Keratinocyte (primary cell): ENCODE measurements around the gene CRYBA2. TPM values are rescaled to one million over a fixed set of nuclear protein-coding genes. Genes with fewer than 3 reads are reported as not detected.

ENCODE experiments used
- DNase-seq: peaks from one replicate; pipeline ENCODE4 v3.0.0-alpha.2; 2011; ENCODE audit warnings: low read depth, missing footprints, low spot score
- FAIRE-seq: peaks from 2 replicates; lab custom pipeline; 2011; peaks lifted over from hg19 to GRCh38; lab: Jason Lieb, UNC
- H2AFZ ChIP-seq: 2 replicates; pipeline ENCODE4 v1.6.0; 2012; ENCODE audit warnings: low read length, control low read depth, inconsistent platforms; ENCODE audit not compliant: control insufficient read depth
- H3K27ac ChIP-seq: 2 replicates; pipeline ENCODE4 v1.5.1; 2011; ENCODE audit warnings: low read length; ENCODE audit not compliant: control insufficient read depth, insufficient read depth
- H3K27me3 ChIP-seq: 3 replicates; pipeline ENCODE4 v1.6.0; 2011; ENCODE audit warnings: low read length; ENCODE audit not compliant: control insufficient read depth, insufficient read depth; ENCODE audit errors: extremely low read depth
- H3K36me3 ChIP-seq, 2 experiments: 2 replicates in 1 of 2; 3 replicates in 1 of 2; pipeline ENCODE4 v1.5.1; 2011; ENCODE audit warnings: low read length in 2 of 2, mild to moderate bottlenecking in 1 of 2; ENCODE audit not compliant: control insufficient read depth in 2 of 2, insufficient read depth in 2 of 2; ENCODE audit errors: extremely low read depth in 1 of 2
- H3K4me1 ChIP-seq: 3 replicates; pipeline ENCODE4 v1.5.1; 2011; ENCODE audit warnings: low read length; ENCODE audit not compliant: control insufficient read depth, insufficient read depth; ENCODE audit errors: extremely low read depth
- H3K4me2 ChIP-seq: 3 replicates; pipeline ENCODE4 v1.6.0; 2011; ENCODE audit warnings: low read depth, low read length; ENCODE audit not compliant: control insufficient read depth, insufficient read depth; ENCODE audit errors: extremely low read depth
- H3K4me3 ChIP-seq, 3 experiments: fragments of 200-600 bp in 1 of 3; sonication (generic) in 1 of 3; 2 replicates in 2 of 3; 3 replicates in 1 of 3; pipeline ENCODE4 v1.5.1; 2011 to 2016; ENCODE audit warnings: low read length in 3 of 3, mild to moderate bottlenecking in 3 of 3, control low read depth in 2 of 3, inconsistent platforms in 1 of 3, low read depth in 1 of 3, mixed read lengths in 1 of 3, mixed run types in 1 of 3, moderate library complexity in 1 of 3; ENCODE audit not compliant: control insufficient read depth in 2 of 3, insufficient read depth in 2 of 3; ENCODE audit errors: extremely low read depth in 1 of 3
- H3K79me2 ChIP-seq: 2 replicates; pipeline ENCODE4 v1.6.0; 2012; ENCODE audit warnings: low read length; ENCODE audit not compliant: control insufficient read depth, insufficient read depth
- H3K9ac ChIP-seq: 3 replicates; pipeline ENCODE4 v1.6.0; 2011; ENCODE audit warnings: low read length; ENCODE audit not compliant: control insufficient read depth, insufficient read depth; ENCODE audit errors: extremely low read depth
- H3K9me1 ChIP-seq: 3 replicates; pipeline ENCODE4 v1.6.0; 2011; ENCODE audit warnings: low read length; ENCODE audit not compliant: control insufficient read depth, insufficient read depth; ENCODE audit errors: extremely low read depth
- H3K9me3 ChIP-seq: 2 replicates; pipeline ENCODE4 v1.5.1; 2012; ENCODE audit warnings: low read depth, low read length; ENCODE audit not compliant: control insufficient read depth
- H4K20me1 ChIP-seq: 3 replicates; pipeline ENCODE4 v1.6.0; 2011; ENCODE audit warnings: low read length; ENCODE audit not compliant: control insufficient read depth, insufficient read depth; ENCODE audit errors: extremely low read depth
- EZH2 ChIP-seq: IDR thresholded peaks from one replicate; pipeline ENCODE4 v1.6.1; 2012; ENCODE audit warnings: inconsistent platforms, mild to moderate bottlenecking, low read length, moderate library complexity
- dilution Hi-C: fragments of 300-500 bp; cut with MboI; formaldehyde crosslinking; loops from one replicate; pipeline ENCODE4 v1.7.0; 2020; ENCODE audit warnings: low sequenced_read_pairs; ENCODE audit not compliant: extremely low pct_ligation_motif_present
- polyA plus RNA-seq, 5 experiments: library from polyadenylated mRNA; depleted of rRNA in 3 of 5; stranded (reverse) in 3 of 5; stranded (forward) in 1 of 5; unstranded in 1 of 5; fragments of >200 nt; gene quantifications; 1 replicate in 1 of 5; 2 replicates in 3 of 5; 3 replicates in 1 of 5; pipeline versions ENCODE4 v1.2.1 to v1.2.3, GENCODE V29; 2011 to 2012; ENCODE audit warnings: missing spikeins in 2 of 5, low read depth in 1 of 5, low replicate concordance in 1 of 5
- TF ChIP-seq, protein P1 (sequence below), 3 experiments: IDR thresholded peaks in 1 of 3; conservative IDR thresholded peaks in 1 of 3; optimal IDR thresholded peaks in 1 of 3; 2 replicates in 2 of 3; 3 replicates in 1 of 3; pipeline versions ENCODE3 to v1.5.1; 2011; ENCODE audit warnings: low read length in 3 of 3, mild to moderate bottlenecking in 3 of 3, moderate library complexity in 2 of 3, control low read depth in 1 of 3, inconsistent platforms in 1 of 3; ENCODE audit not compliant: insufficient read depth in 2 of 3; ENCODE audit errors: extremely low read depth in 1 of 3

CRYBA2 gene
- polyA plus RNA-seq, 1 donor (not counting 4 experiments of a cell fraction or from before 2014, with no cell fraction given): not detected

DNA sequence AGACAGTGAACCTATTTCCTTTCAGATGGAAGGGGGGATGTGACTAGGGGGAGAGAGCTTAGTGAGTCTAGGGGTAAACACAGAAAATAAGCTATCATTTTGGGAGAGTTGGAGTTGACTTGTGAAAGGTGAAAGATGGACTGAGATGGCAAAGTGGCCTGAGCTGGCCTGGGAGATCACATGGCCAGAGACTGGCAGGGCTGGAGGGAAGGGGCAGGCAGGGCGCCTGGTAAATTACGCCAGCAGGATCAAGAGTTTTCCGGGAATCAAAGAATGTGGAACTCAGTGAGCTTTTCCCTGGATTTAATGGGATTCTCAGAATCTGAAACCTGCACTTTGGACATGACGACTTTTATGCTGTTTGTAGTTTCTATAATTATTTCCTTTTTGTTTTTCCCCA lies 48.9 kb upstream of the CRYBA2 start:
- no peak for TF ChIP-seq EZH2
- TF ChIP-seq, protein P1, sequence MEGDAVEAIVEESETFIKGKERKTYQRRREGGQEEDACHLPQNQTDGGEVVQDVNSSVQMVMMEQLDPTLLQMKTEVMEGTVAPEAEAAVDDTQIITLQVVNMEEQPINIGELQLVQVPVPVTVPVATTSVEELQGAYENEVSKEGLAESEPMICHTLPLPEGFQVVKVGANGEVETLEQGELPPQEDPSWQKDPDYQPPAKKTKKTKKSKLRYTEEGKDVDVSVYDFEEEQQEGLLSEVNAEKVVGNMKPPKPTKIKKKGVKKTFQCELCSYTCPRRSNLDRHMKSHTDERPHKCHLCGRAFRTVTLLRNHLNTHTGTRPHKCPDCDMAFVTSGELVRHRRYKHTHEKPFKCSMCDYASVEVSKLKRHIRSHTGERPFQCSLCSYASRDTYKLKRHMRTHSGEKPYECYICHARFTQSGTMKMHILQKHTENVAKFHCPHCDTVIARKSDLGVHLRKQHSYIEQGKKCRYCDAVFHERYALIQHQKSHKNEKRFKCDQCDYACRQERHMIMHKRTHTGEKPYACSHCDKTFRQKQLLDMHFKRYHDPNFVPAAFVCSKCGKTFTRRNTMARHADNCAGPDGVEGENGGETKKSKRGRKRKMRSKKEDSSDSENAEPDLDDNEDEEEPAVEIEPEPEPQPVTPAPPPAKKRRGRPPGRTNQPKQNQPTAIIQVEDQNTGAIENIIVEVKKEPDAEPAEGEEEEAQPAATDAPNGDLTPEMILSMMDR (optimal IDR thresholded peaks at IDR 0.05 in 1 of 3, IDR thresholded peaks at IDR 0.05 in 1 of 3, conservative IDR thresholded peaks at IDR 0.05 in 1 of 3; ENCODE audit: extremely low read depth in 1 of 3, insufficient read depth in 2 of 3, low read length in 3 of 3): no peak
- Histone ChIP-seq H3K9ac (no peak overlapping the region), H3K27me3 (peaks cover 24% of the 10 kb centered on the region), H3K36me3 (no peaks in the 10 kb centered on the region), H3K4me2 (no peak overlapping the region), H4K20me1 (no peaks in the 10 kb centered on the region), H3K9me1 (no peaks in the 10 kb centered on the region), H2AFZ (no peak overlapping the region), H3K4me3 (no peak overlapping the region), H3K9me3 (no peaks in the 10 kb centered on the region), H3K27ac (no peak overlapping the region), H3K4me1 (no peaks in the 10 kb centered on the region), H3K79me2 (no peaks in the 10 kb centered on the region)
- FAIRE-seq (no peak), DNase-seq (no peak)
- dilution Hi-C loops: no loop called here

GRCh38 chr2:219041252-219041651 lies 48.0 kb upstream of the CRYBA2 start, which contains the start of gene CFAP65:
Gene CFAP65, minus strand, starts transcription at chr2:219041516. Its CDS starts 2,468 bp downstream, at chr2:219039048.
- H2AFZ ChIP-seq: peak within 1 kb of the TSS; percentile 62
- no peaks in the 10 kb centered on the region for H3K36me3 ChIP-seq
- dilution Hi-C loops: no loop called here
- no peak for DNase-seq
- H3K4me2 ChIP-seq: peak within 1 kb of the TSS; percentile 78
- no peak for FAIRE-seq
- TF ChIP-seq EZH2: no peak
- TF ChIP-seq, protein P1 (optimal IDR thresholded peaks at IDR 0.05 in 1 of 3, IDR thresholded peaks at IDR 0.05 in 1 of 3, conservative IDR thresholded peaks at IDR 0.05 in 1 of 3; ENCODE audit: extremely low read depth in 1 of 3, insufficient read depth in 2 of 3, low read length in 3 of 3): no peak
- no peaks in the 10 kb centered on the region for H3K79me2 ChIP-seq
- peaks cover 24% of the 10 kb centered on the region for H3K27me3 ChIP-seq
- H3K9me1 ChIP-seq: no peaks in the 10 kb centered on the region
- H3K4me3 ChIP-seq: peak within 1 kb of the TSS; percentile 36 to 50 (median 45)
- H3K9ac ChIP-seq: no peak within 1 kb of the TSS
- H3K9me3 ChIP-seq: no peaks in the 10 kb centered on the region
- no peak within 1 kb of the TSS for H3K27ac ChIP-seq
- H4K20me1 ChIP-seq: no peaks in the 10 kb centered on the region
- no peaks in the 10 kb centered on the region for H3K4me1 ChIP-seq
